B cell (primary cell): ENCODE data around the gene IGSF3. TPM values are rescaled to one million over a fixed set of nuclear protein-coding genes. Genes with fewer than 3 reads are reported as not detected.

Experiments
- ATAC-seq: fragments of 200-7000 bp; cut with Tn5 transposase; one replicate; pipeline ENCODE4 v1.10.0; 2021; ENCODE audit warnings: low read depth, mild to moderate bottlenecking, moderate number of reproducible peaks, moderate library complexity
- CTCF ChIA-PET: fragments of 350-600 bp; sonication (Branson Sonifier 250); formaldehyde crosslinking; loops from one replicate; lab custom pipeline; 2021; ENCODE audit warnings: antibody characterized with exemption, inconsistent platforms; lab: Charles Lee
- POLR2A ChIA-PET: fragments of 350-600 bp; sonication (Branson Sonifier 250); formaldehyde crosslinking; loops from one replicate; lab custom pipeline; 2021; ENCODE audit warnings: antibody characterized with exemption; lab: Charles Lee
- DNase-seq: peaks from one replicate; pipeline ENCODE4 v3.0.0; 2013
- H2AFZ ChIP-seq: 2 replicates; pipeline ENCODE4 v1.6.1; 2012; ENCODE audit warnings: mild to moderate bottlenecking, low read depth, low read length; ENCODE audit not compliant: insufficient read depth, poor library complexity, severe bottlenecking
- H3K27ac ChIP-seq, 2 donors: 1 replicate in 1 of 2; 2 replicates in 1 of 2; pipeline ENCODE4 v1.5.1; 2012 to 2013; ENCODE audit warnings: low read length in 2 of 2, mild to moderate bottlenecking in 2 of 2, moderate library complexity in 1 of 2
- H3K27me3 ChIP-seq, 4 experiments: fragments of 200-600 bp in 1 of 4; sonication (generic) in 1 of 4; replicated peaks in 1 of 4; 1 replicate in 2 of 4; 2 replicates in 2 of 4; pipeline versions ENCODE4 v1.6.1 to v1.7.0; 2013 to 2016; ENCODE audit warnings: low read length in 3 of 4, mild to moderate bottlenecking in 2 of 4, mixed read lengths in 1 of 4, moderate library complexity in 1 of 4; ENCODE audit not compliant: insufficient read depth in 4 of 4, control insufficient read depth in 3 of 4; ENCODE audit errors: control extremely low read depth in 1 of 4
- H3K36me3 ChIP-seq, 2 experiments: replicated peaks in 1 of 2; 1 replicate in 1 of 2; 2 replicates in 1 of 2; pipeline versions ENCODE4 v1.6.1 to v1.7.1; 2013; ENCODE audit warnings: low read length in 1 of 2; ENCODE audit not compliant: insufficient read depth in 2 of 2, control insufficient read depth in 1 of 2; ENCODE audit errors: control extremely low read depth in 1 of 2, extremely low read depth in 1 of 2
- H3K4me1 ChIP-seq, 2 donors: fragments of 200-600 bp in 1 of 2; sonication (generic) in 1 of 2; 1 replicate in 1 of 2; 2 replicates in 1 of 2; pipeline versions ENCODE4 v1.5.1 to v1.6.1; 2013 to 2017; ENCODE audit warnings: low read length in 2 of 2; ENCODE audit not compliant: control insufficient read depth in 2 of 2, insufficient read depth in 2 of 2
- H3K4me2 ChIP-seq: replicated peaks from 2 replicates; pipeline ENCODE3; 2012; ENCODE audit warnings: mild to moderate bottlenecking, low read depth, low read length; ENCODE audit not compliant: poor library complexity, severe bottlenecking
- H3K4me3 ChIP-seq, 5 experiments: fragments of 200-600 bp in 1 of 5; sonication (generic) in 1 of 5; 1 replicate in 3 of 5; 2 replicates in 2 of 5; pipeline versions ENCODE4 v1.5.1 to v1.7.0; 2011 to 2016; ENCODE audit warnings: low read length in 4 of 5, mild to moderate bottlenecking in 4 of 5, low read depth in 2 of 5, control low read depth in 1 of 5, moderate library complexity in 1 of 5; ENCODE audit not compliant: insufficient read depth in 1 of 5; ENCODE audit errors: control extremely low read depth in 1 of 5, extremely low read depth in 1 of 5
- H3K79me2 ChIP-seq: fragments of 200-600 bp; sonication (generic); one replicate; pipeline ENCODE4 v1.6.0; 2016; ENCODE audit warnings: low read length; ENCODE audit not compliant: control insufficient read depth, insufficient read depth
- H3K9ac ChIP-seq: fragments of 200-600 bp; sonication (generic); 2 replicates; pipeline ENCODE4 v1.6.1; 2017; ENCODE audit warnings: mild to moderate bottlenecking, low read length, moderate library complexity
- H3K9me3 ChIP-seq, 3 donors: one replicate each; pipeline versions ENCODE4 v1.6.1 to v1.7.1; 2013; ENCODE audit warnings: low read length in 2 of 3; ENCODE audit not compliant: control insufficient read depth in 2 of 3, insufficient read depth in 1 of 3; ENCODE audit errors: control extremely low read depth in 1 of 3
- H4K20me1 ChIP-seq: 2 replicates; pipeline ENCODE4 v1.6.0; 2012; ENCODE audit warnings: mild to moderate bottlenecking, low read length; ENCODE audit not compliant: insufficient read depth, control insufficient read depth, poor library complexity, severe bottlenecking
- H3K27ac Mint-ChIP-seq: one replicate; pipeline ENCODE4 v1.8.0; 2021; ENCODE audit warnings: mixed read lengths
- H3K27me3 Mint-ChIP-seq: one replicate; pipeline ENCODE4 v1.8.0; 2021; ENCODE audit warnings: mixed read lengths
- H3K4me1 Mint-ChIP-seq: one replicate; pipeline ENCODE4 v1.8.0; 2021; ENCODE audit warnings: mixed read lengths
- H3K4me3 Mint-ChIP-seq: one replicate; pipeline ENCODE4 v1.8.0; 2021; ENCODE audit warnings: mixed read lengths
- H3K9me3 Mint-ChIP-seq: one replicate; pipeline ENCODE4 v1.8.0; 2022; ENCODE audit warnings: mixed read lengths; ENCODE audit not compliant: insufficient read depth
- CTCF ChIP-seq: fragments of 200-600 bp; IDR thresholded peaks from one replicate; pipeline ENCODE4 v1.8.0; 2022; ENCODE audit warnings: antibody characterized with exemption, mild to moderate bottlenecking
- EZH2 ChIP-seq: IDR thresholded peaks from 2 replicates; pipeline ENCODE4 v1.6.1; 2012; ENCODE audit warnings: borderline replicate concordance, low read depth, mild to moderate bottlenecking, moderate library complexity, low read length; ENCODE audit not compliant: insufficient read depth, poor library complexity, severe bottlenecking
- WGBS: methylation state at CpG from one replicate; pipeline ENCODE4 v1.1.5; 2013; ENCODE audit warnings: missing lambda C conversion rate; ENCODE audit not compliant: insufficient coverage; 5-methylcytosine and 5-hydroxymethylcytosine counted together
- intact Hi-C: fragments of 100-400 bp; cut with micrococcal nuclease; formaldehyde crosslinking; loops from one replicate; pipeline ENCODE4 v1.10.0; 2022
- polyA plus RNA-seq: library from polyadenylated mRNA; depleted of rRNA; stranded (reverse); fragments of >200 nt; gene quantifications from 2 replicates; pipeline ENCODE4 v1.2.3, GENCODE V29; 2012
- total RNA-seq, 2 donors: library from RNA; stranded (reverse); fragments of 120-200 nt in 1 of 2; gene quantifications; 1 replicate in 1 of 2; 2 replicates in 1 of 2; pipeline versions ENCODE4 v1.2.3 to v1.2.4, GENCODE V29; 2013 to 2022

Gene IGSF3
- total and polyA plus RNA-seq, 2 donors (not counting 1 experiment from before 2014, with no cell fraction given), result 0.49 TPM; not detected in 1

GRCh38 chr1:116712510-116712909, 45.0 kb upstream of the IGSF3 start:
- no peaks in the 10 kb centered on the region for H3K4me1 Mint-ChIP-seq
- ATAC-seq, result no peak
- Histone ChIP-seq H3K4me2 (no peak overlapping the region), H3K27me3 (no peaks in the 10 kb centered on the region), H2AFZ (no peak overlapping the region), H3K79me2 (no peaks in the 10 kb centered on the region), H3K4me1 (no peaks in the 10 kb centered on the region), H3K9me3 (peaks cover 0 to 1% (median 0%) of the 10 kb centered on the region in 3 donors), H3K4me3 (no peak overlapping the region), H3K9ac (no peak overlapping the region), H3K27ac (no peak overlapping the region), H4K20me1 (no peaks in the 10 kb centered on the region), H3K36me3 (no peaks in the 10 kb centered on the region)
- H3K27me3 Mint-ChIP-seq, result peaks cover 12% of the 10 kb centered on the region
- H3K4me3 Mint-ChIP-seq, result no peak overlapping the region
- ChIA-PET CTCF (interaction anchor here (1.7 kb wide), 1 partner anchor 12 kb away, joined by 4 read pairs; no protein-coding TSS in a partner anchor), POLR2A (no interaction called here)
- WGBS, result 57% methylated on average over 6 of the region's 6 CpGs
- intact Hi-C loops, result no loop called here
- no peak for TF ChIP-seq CTCF
- TF ChIP-seq EZH2, result no peak
- DNase-seq, result no peak
- no peak overlapping the region for H3K27ac Mint-ChIP-seq
- no peaks in the 10 kb centered on the region for H3K9me3 Mint-ChIP-seq

GRCh38 chr1:116711263-116711840, 43.8 kb upstream of the IGSF3 start:
- POLR2A ChIA-PET, result no interaction called here
- H4K20me1 ChIP-seq, result no peaks in the 10 kb centered on the region
- CTCF ChIA-PET, result interaction anchor here (0.6 to 1.7 kb wide), 2 partner anchors 13 to 770 kb away, joined by 4 read pairs; no protein-coding TSS in a partner anchor

More at GRCh38 chr1:116711263-116711840, 43.8 kb upstream of the IGSF3 start:
- DNase-seq, result no peak
- H3K27ac ChIP-seq, result no peak overlapping the region
- H3K9me3 ChIP-seq, result no peaks in the 10 kb centered on the region
- H3K4me2 ChIP-seq, result no peak overlapping the region
- H3K27me3 ChIP-seq, result no peaks in the 10 kb centered on the region
- H3K4me3 ChIP-seq, result no peak overlapping the region
- WGBS, result 94% methylated on average over 2 of the region's 2 CpGs
- peak overlapping the region; percentile 16 for H2AFZ ChIP-seq
- no peaks in the 10 kb centered on the region for H3K4me1 ChIP-seq
- H3K79me2 ChIP-seq, result no peaks in the 10 kb centered on the region
- Mint-ChIP-seq H3K4me1 (no peaks in the 10 kb centered on the region), H3K27ac (no peak overlapping the region), H3K27me3 (peaks cover 13% of the 10 kb centered on the region), H3K4me3 (no peak overlapping the region), H3K9me3 (no peaks in the 10 kb centered on the region)
- H3K36me3 ChIP-seq, result no peaks in the 10 kb centered on the region
- no peak for ATAC-seq
- TF ChIP-seq EZH2 (no peak), CTCF (no peak)
- H3K9ac ChIP-seq, result no peak overlapping the region
- intact Hi-C loops, result no loop called here
